ENCODE measurements around the gene KCNE1. TPM values are rescaled to one million over a fixed set of nuclear protein-coding genes. Genes with fewer than 3 reads are reported as not detected.

Gene KCNE1
- total RNA-seq, result not detected in 2 replicates

GRCh38 chr21:34511787-34512455 lies at the start of gene KCNE1:
Gene KCNE1, minus strand, starts transcription at chr21:34512210. Its CDS starts 62,576 bp downstream, at chr21:34449634.

GRCh38 chr21:34423805-34424204 lies 88.2 kb downstream of the KCNE1 start, which contains the start of gene SMIM34:
Gene SMIM34, minus strand, starts transcription at chr21:34423951. Its CDS starts 112 bp downstream, at chr21:34423839.

Other genes with a start within 250 kb of the KCNE1 start
- gene KCNE2, start 148.2 kb downstream of the KCNE1 start, total RNA-seq, result not detected in 2 replicates
- gene SMIM11, start 136.7 kb downstream of the KCNE1 start, total RNA-seq, result 2.2 and 10.0 TPM in 2 replicates
- not detected in 2 replicates for gene SMIM34, start 88.3 kb downstream of the KCNE1 start, total RNA-seq
- 27.5 and 29.4 TPM in 2 replicates for gene RCAN1, start 102.9 kb upstream of the KCNE1 start, total RNA-seq
- not detected in 2 replicates for gene CLIC6, start 156.8 kb upstream of the KCNE1 start, total RNA-seq

Measured in mammary microvascular endothelial cell (primary cell).